GM12875 (cell line): ENCODE data around the gene MCRS1.
"Not testable (repeated sequence)": the region's sequence is repeated elsewhere in the genome, so short reads cannot be mapped to it uniquely, and the experiment has no call there.

Experiments used
- H3K4me3 ChIP-seq: one replicate; pipeline ENCODE4 v1.5.1; 2011; ENCODE audit warnings: low read depth, low read length, control low read depth
- TF ChIP-seq, protein P1 (sequence below): IDR thresholded peaks from 2 replicates; pipeline ENCODE4 v1.5.1; 2011; ENCODE audit warnings: low read depth, mild to moderate bottlenecking, control low read depth, inconsistent platforms, low read length, moderate library complexity, borderline replicate concordance; ENCODE audit not compliant: insufficient read depth

The MCRS1 gene

DNA sequence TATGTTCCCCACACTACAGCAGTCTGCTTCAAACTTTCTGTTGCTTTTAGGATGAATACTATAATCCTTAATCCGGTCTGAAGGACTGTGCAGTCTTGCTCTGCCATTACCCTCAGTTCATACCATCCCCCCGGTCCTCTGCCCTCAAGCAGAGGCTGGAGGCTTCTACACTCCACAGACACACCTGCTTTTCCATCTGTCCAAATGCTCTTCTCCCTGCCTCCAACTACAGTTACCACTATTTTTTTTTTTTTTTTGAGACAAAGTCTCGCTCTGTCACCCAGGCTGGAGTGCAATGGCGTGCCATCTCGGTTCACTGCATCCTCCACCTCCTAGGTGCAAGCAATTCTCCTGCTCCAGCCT lies 48.4 kb downstream of the MCRS1 start:
- TF ChIP-seq, protein P1, sequence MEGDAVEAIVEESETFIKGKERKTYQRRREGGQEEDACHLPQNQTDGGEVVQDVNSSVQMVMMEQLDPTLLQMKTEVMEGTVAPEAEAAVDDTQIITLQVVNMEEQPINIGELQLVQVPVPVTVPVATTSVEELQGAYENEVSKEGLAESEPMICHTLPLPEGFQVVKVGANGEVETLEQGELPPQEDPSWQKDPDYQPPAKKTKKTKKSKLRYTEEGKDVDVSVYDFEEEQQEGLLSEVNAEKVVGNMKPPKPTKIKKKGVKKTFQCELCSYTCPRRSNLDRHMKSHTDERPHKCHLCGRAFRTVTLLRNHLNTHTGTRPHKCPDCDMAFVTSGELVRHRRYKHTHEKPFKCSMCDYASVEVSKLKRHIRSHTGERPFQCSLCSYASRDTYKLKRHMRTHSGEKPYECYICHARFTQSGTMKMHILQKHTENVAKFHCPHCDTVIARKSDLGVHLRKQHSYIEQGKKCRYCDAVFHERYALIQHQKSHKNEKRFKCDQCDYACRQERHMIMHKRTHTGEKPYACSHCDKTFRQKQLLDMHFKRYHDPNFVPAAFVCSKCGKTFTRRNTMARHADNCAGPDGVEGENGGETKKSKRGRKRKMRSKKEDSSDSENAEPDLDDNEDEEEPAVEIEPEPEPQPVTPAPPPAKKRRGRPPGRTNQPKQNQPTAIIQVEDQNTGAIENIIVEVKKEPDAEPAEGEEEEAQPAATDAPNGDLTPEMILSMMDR = no peak
- no peak overlapping the region for H3K4me3 ChIP-seq

DNA sequence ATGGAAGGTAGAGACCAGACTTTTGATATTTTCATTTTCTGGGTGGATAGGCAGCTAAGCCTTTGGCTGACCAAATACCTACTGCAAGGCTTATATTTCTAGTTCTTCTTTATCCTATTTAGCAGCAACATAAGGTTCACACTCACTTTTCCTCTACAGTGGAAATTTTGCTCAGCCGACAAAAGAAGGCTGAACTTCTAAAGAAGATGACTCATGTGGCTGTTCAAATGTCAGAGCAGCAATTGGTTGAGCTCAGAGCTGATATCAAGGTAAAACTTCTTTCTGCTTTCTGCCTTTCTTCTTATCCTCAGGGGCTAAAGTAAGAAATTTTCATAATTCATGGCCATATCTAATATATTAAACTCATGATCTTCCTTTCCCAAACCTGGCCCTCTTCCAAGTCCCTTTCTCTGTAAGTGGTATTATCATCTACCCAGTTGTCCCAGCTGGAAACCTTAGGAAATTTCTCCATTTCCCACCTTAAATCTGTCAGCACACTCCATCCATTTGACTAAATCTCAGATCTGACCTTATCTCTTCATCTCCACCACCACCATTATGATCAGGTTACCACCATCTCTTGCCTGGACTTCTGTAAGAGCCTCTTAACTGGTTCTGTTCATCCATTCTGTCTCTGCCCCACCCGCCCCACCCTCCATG lies 48.9 kb downstream of the MCRS1 start:
- TF ChIP-seq, protein P1 = no peak

DNA sequence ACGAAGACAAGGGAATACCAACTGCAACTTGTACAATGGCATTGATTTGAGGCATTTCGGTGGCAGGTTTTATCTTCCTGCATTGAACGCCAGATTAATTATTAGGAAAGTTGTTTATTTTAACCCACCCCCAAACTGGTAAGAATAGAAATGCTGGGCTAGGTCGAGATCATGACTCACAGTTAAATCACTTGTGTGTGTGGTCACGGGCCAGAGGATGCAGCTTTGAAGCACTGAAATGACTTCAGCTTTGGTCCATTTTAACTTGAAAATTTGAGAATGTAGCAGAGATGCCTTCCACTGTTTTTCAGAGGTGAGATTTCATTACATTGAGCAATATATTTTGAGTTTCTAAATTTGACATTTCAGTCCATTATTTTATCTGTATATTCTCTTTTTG lies 52.7 kb downstream of the MCRS1 start:
- TF ChIP-seq, protein P1 = no peak
- H3K4me3 ChIP-seq = no peak overlapping the region

More for the DNA sequence above, 48.9 kb downstream of the MCRS1 start:
- H3K4me3 ChIP-seq = no peak overlapping the region

DNA sequence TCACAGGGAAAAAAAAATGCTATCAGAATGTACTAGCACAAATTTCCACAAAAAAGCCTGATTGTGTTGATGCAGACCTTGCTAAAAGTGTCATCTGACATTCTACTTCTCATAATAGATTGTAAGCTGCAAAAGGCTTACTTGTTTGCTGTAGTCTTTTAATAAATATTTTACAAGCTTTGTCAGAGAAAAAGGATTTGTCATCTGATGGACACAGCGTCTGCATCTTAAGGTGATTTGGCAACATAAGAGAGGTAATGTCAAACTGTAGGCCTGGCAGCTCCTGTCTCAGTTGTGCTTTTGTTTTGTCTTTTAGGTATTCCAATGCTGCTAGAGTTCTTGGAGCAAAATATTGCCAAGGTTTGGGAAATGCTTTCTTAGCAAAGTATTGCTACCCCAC lies 55.4 kb downstream of the MCRS1 start:
- TF ChIP-seq, protein P1 = no peak
- no peak overlapping the region for H3K4me3 ChIP-seq

DNA sequence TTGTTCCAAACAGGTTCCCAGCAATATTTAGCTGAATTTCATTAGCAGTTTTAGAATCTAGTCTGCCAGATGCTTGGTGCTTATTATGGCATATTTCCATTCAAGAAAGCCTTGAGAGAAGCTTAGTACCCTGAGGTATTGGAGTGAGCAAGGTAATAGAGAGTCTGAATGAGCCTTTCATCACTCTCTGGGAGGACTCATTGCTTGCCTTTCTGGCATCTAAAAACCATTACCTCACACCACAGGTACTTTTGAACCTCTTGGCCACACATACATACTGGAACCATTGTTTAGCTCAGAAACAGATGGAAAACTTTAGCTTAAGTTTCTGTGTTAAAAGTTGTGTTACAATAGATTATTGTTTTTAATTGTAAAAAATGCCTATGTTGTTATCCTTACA lies 56.5 kb downstream of the MCRS1 start:
- TF ChIP-seq, protein P1 = no peak
- no peak overlapping the region for H3K4me3 ChIP-seq

DNA sequence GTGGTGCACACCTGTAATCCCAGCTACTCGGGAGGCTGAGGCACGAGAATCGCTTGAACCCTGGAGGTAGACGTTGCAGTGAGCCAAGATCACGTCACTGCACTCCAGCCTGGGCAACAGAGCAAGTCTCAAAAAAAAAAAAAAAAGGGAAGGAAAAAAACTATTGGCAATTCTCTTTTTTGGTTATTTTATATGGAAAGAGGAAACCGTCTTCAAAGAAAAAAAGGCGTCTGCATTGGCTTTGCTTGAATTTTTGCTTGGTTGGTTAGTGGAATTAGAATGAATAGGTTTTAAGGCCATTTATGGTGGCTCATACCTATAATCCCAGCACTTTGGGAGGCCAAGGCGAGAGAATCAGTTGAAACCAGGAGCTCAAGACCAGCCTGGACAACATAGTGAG lies 58.3 kb downstream of the MCRS1 start:
- H3K4me3 ChIP-seq = not testable (repeated sequence)
